GM12878 (cell line): ENCODE results near the gene COQ4. TPM values are rescaled to one million over a fixed set of nuclear protein-coding genes. Genes with fewer than 3 reads are reported as not detected.
A peak's percentile ranks its signal among the peaks of the same experiment; 100 is the strongest.

Experiments used
- ASH2L ChIP-seq: fragments of 300-600, 200-600 bp; sonication (generic); IDR thresholded peaks from 2 replicates; pipeline ENCODE4 v1.6.1; 2017; ENCODE audit warnings: low read depth, mild to moderate bottlenecking, borderline replicate concordance
- BCLAF1 ChIP-seq: fragments of 450-650 bp; IDR thresholded peaks from 2 replicates; pipeline ENCODE4 v1.6.1; 2017; ENCODE audit warnings: antibody characterized with exemption, mild to moderate bottlenecking, moderate library complexity
- DPF2 ChIP-seq: fragments of 450-650 bp; IDR thresholded peaks from 2 replicates; pipeline ENCODE4 v1.6.1; 2017; ENCODE audit warnings: mild to moderate bottlenecking
- FOXM1 ChIP-seq: IDR thresholded peaks from 2 replicates; pipeline ENCODE4 v1.6.1; 2012; ENCODE audit warnings: low read depth, mild to moderate bottlenecking, inconsistent platforms, low read length, moderate library complexity
- HSF1 ChIP-seq: fragments of 150-350 bp; IDR thresholded peaks from 2 replicates; pipeline ENCODE4 v1.6.1; 2014; ENCODE audit warnings: mild to moderate bottlenecking, low read depth, low read length
- KDM1A ChIP-seq: fragments of 200-600 bp; sonication (generic); IDR thresholded peaks from 2 replicates; pipeline ENCODE4 v1.6.1; 2016; ENCODE audit warnings: borderline replicate concordance
- NKRF ChIP-seq: fragments of 450-650 bp; conservative IDR thresholded peaks from 2 replicates; pipeline ENCODE4 v1.6.1; 2017; ENCODE audit warnings: mild to moderate bottlenecking, moderate library complexity
- polyA plus RNA-seq, 11 experiments: library from polyadenylated mRNA; depleted of rRNA in 4 of 11; unstranded in 6 of 11; stranded (reverse) in 5 of 11; fragments of >200 nt; fragmentation: Nextera tagmentation in 4 of 11; fragmentation: Illumina TruSeq in 1 of 11; extraction: Ambion mirVana in 4 of 11; extraction: Trizol in 1 of 11; gene quantifications; 1 replicate in 1 of 11; 2 replicates in 10 of 11; pipeline versions ENCODE4 v1.2.1 to v1.2.3, GENCODE V29; 2011 to 2016; ENCODE audit warnings: inconsistent platforms in 2 of 11, missing spikeins in 2 of 11, low read depth in 1 of 11
- total RNA-seq, 4 experiments: library from RNA; depleted of rRNA in 3 of 4; stranded (reverse); fragments of >200 nt in 3 of 4; fragmentation: Illumina TruSeq in 1 of 4; extraction: Trizol in 1 of 4; gene quantifications; 2 replicates each; pipeline versions ENCODE4 v1.2.1 to v1.2.3, GENCODE V29; 2013 to 2021

Gene COQ4
- total and polyA plus RNA-seq, 10 of the 15 experiments (the other 5 are each of a cell fraction or from before 2014, with no cell fraction given): 3.8 to 64.1 (median 38.6) TPM

GRCh38 chr9:128322404-128323211, at the start of gene COQ4, which contains the start of gene TRUB2 (continued):
- TF ChIP-seq ASH2L: no peak; the same call in 1 of the 2 replicates
- TF ChIP-seq HSF1: no peak
- peak; percentile 93 for TF ChIP-seq NKRF
- TF ChIP-seq KDM1A: no peak
- no peak for TF ChIP-seq FOXM1
- peak; percentile 59; the same call in 1 of the 2 replicates for TF ChIP-seq DPF2
- no peak for TF ChIP-seq BCLAF1
- TF ChIP-seq, all 136 proteins: peak for 65
